ENCODE data around the gene ZBTB47.

GRCh38 chr3:42635111-42635510 lies 18.4 kb upstream of the ZBTB47 start:
- TF ChIP-seq CTCF (IDR thresholded peaks at IDR 0.05; ENCODE audit: low read depth, low read length) (peak; percentile 66), EZH2phosphoT487 (IDR thresholded peaks at IDR 0.05; ENCODE audit: low read depth) (no peak)

Measured in OCI-LY3 (cell line).